ENCODE results near the gene AP1S1. TPM values are rescaled to one million over a fixed set of nuclear protein-coding genes. Genes with fewer than 3 reads are reported as not detected.

Gene AP1S1
- total and polyA plus RNA-seq, 7 donors, result 5.7 to 29.9 (median 7.1) TPM

GRCh38 chr7:101185258-101185839, 31.1 kb downstream of the AP1S1 start:
- ATAC-seq (no peak), DNase-seq (no peak)
- H3K9me3 ChIP-seq, result no peaks in the 10 kb centered on the region
- TF ChIP-seq CTCF (IDR thresholded peaks at IDR 0.05), result no peak
- 38 to 47% (median 43%) methylated on average over 5 of the region's 5 CpGs for WGBS, 3 donors
- no peak overlapping the region for H3K27ac ChIP-seq
- H3K4me3 ChIP-seq, result no peak overlapping the region
- intact Hi-C loops (cut with DNase I), result no loop called here
- peaks cover 0 to 54% (median under 1%) of the 10 kb centered on the region in 3 donors for H3K27me3 ChIP-seq (ENCODE audit: insufficient read depth in 3 of 3, low read length in 2 of 3)
- no peaks in the 10 kb centered on the region for H3K36me3 ChIP-seq (ENCODE audit: insufficient read depth in 1 of 2, low read depth in 1 of 2)
- H3K4me1 ChIP-seq, result no peaks in the 10 kb centered on the region

GRCh38 chr7:101186194-101186593, 31.9 kb downstream of the AP1S1 start:
- 61 to 69% (median 62%) methylated on average over 6 of the region's 6 CpGs for WGBS, 3 donors
- Histone ChIP-seq H3K27ac (no peak overlapping the region), H3K27me3 (ENCODE audit: insufficient read depth in 3 of 3, low read length in 2 of 3) (peaks cover 0 to 45% (median 2%) of the 10 kb centered on the region in 3 donors), H3K9me3 (no peaks in the 10 kb centered on the region), H3K4me1 (no peaks in the 10 kb centered on the region), H3K4me3 (no peak overlapping the region), H3K36me3 (ENCODE audit: insufficient read depth in 1 of 2, low read depth in 1 of 2) (no peaks in the 10 kb centered on the region)
- no peak for TF ChIP-seq CTCF (IDR thresholded peaks at IDR 0.05)
- DNase-seq (no peak), ATAC-seq (no peak)
- intact Hi-C loops (cut with DNase I), result no loop called here

- Histone ChIP-seq H3K9me3 (no peaks in the 10 kb centered on the region), H3K27ac (no peak overlapping the region), H3K4me3 (no peak overlapping the region), H3K27me3 (ENCODE audit: insufficient read depth in 3 of 3, low read length in 2 of 3) (peaks cover 0 to 42% (median 2%) of the 10 kb centered on the region in 3 donors), H3K4me1 (no peaks in the 10 kb centered on the region), H3K36me3 (ENCODE audit: insufficient read depth in 1 of 2, low read depth in 1 of 2) (no peaks in the 10 kb centered on the region)
- ATAC-seq (no peak), DNase-seq (no peak)
- no peak for TF ChIP-seq CTCF (IDR thresholded peaks at IDR 0.05)
- intact Hi-C loops (cut with DNase I), result no loop called here
- 80 to 83% (median 82%) methylated on average over 4 of the region's 4 CpGs for WGBS, 3 donors
Measured at GRCh38 chr7:101186844-101187428, 32.7 kb downstream of the AP1S1 start.

- H3K36me3 ChIP-seq (ENCODE audit: insufficient read depth in 1 of 2, low read depth in 1 of 2), result no peaks in the 10 kb centered on the region
- H3K9me3 ChIP-seq, result no peaks in the 10 kb centered on the region
- no peaks in the 10 kb centered on the region for H3K4me1 ChIP-seq
- intact Hi-C loops (cut with DNase I), result no loop called here
- no peak for TF ChIP-seq CTCF (IDR thresholded peaks at IDR 0.05)
- DNase-seq, result no peak
- H3K27ac ChIP-seq, result no peak overlapping the region
- WGBS, 3 donors, result 72 to 81% (median 78%) methylated on average over 8 of the region's 8 CpGs
- ATAC-seq, result no peak
- H3K27me3 ChIP-seq (ENCODE audit: insufficient read depth in 3 of 3, low read length in 2 of 3), result peaks cover 0 to 32% (median 2%) of the 10 kb centered on the region in 3 donors
- no peak overlapping the region for H3K4me3 ChIP-seq
Measured at GRCh38 chr7:101189109-101189508, 34.8 kb downstream of the AP1S1 start.

All from psoas muscle (tissue), 8 donors.